ENCODE data around the gene RESP18.

RESP18 gene

DNA sequence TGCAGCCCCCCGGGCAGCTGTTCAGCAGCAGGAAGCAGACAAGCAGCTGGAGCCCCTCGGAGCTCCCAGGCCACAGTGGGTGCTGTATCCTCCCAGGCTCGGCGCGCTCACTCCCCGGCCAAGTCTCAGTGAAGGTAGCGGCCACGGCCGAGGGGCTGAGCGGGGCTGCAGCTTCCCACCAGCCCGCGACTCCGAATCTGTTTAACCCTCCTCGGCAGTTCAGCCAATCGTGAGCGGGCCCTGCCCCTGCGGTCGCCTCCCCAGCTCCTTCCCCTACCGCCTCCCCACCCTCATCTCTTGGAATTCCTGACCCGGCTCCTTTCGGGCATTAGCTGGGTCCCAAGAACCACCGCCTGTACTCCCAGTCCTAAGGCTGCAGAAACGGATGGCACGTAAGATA, at the start of gene RESP18:
RESP18 (minus strand) TSS at position 203 of the 400 bp plus-strand sequence.
- in situ Hi-C loops (cut with HindIII; ENCODE audit: low pct_unique_long_range_greater_than_20kb, low sequenced_read_pairs), result no loop called here
- no peak for TF ChIP-seq JUND (IDR thresholded peaks at IDR 0.05; ENCODE audit: low read depth)
- no peak for DNase-seq (ENCODE audit: low read depth in 1 of 2, low spot score in 1 of 2)

DNA sequence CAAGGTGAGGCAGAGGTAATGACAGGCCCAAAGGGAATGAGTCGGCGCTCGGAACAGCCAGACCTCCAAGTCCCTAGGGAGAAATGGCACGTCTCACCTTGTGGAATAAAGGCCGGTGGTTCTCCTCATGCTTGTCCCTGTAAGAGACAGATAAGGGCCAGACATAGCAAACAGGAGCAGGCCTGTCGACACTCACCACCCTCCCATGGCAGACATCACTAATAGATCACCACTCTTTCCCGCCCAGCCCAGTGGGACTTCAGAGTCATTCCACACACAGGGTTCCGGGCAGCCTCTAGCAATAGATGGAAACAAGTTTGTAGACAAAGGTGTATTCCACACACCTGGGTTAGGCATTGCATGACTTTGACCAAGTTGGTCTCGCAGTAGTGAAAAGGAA, 48.9 kb upstream of the RESP18 start:
- in situ Hi-C loops (cut with HindIII; ENCODE audit: low pct_unique_long_range_greater_than_20kb, low sequenced_read_pairs), result no loop called here
- DNase-seq (ENCODE audit: low read depth in 1 of 2, low spot score in 1 of 2), result no peak
- no peak for TF ChIP-seq JUND (IDR thresholded peaks at IDR 0.05; ENCODE audit: low read depth)

- TF ChIP-seq JUND (IDR thresholded peaks at IDR 0.05; ENCODE audit: low read depth), result no peak
- no peak for DNase-seq (ENCODE audit: low read depth in 1 of 2, low spot score in 1 of 2)
- in situ Hi-C loops (cut with HindIII; ENCODE audit: low pct_unique_long_range_greater_than_20kb, low sequenced_read_pairs), result no loop called here
These were observed 48.4 kb upstream of the RESP18 start for GRCh38 chr2:219380926-219381325.

- TF ChIP-seq JUND (IDR thresholded peaks at IDR 0.05; ENCODE audit: low read depth), result no peak
- no peak for DNase-seq (ENCODE audit: low read depth in 1 of 2, low spot score in 1 of 2)
- in situ Hi-C loops (cut with HindIII; ENCODE audit: low pct_unique_long_range_greater_than_20kb, low sequenced_read_pairs), result no loop called here
These were observed 45.8 kb upstream of the RESP18 start for GRCh38 chr2:219378163-219378851.

- no peak for TF ChIP-seq JUND (IDR thresholded peaks at IDR 0.05; ENCODE audit: low read depth)
- in situ Hi-C loops (cut with HindIII; ENCODE audit: low pct_unique_long_range_greater_than_20kb, low sequenced_read_pairs), result no loop called here
- peak in 1 of 2 experiments; percentile 77 for DNase-seq (ENCODE audit: low read depth in 1 of 2, low spot score in 1 of 2)
These were observed 36.9 kb upstream of the RESP18 start for GRCh38 chr2:219369447-219369861.

DNA sequence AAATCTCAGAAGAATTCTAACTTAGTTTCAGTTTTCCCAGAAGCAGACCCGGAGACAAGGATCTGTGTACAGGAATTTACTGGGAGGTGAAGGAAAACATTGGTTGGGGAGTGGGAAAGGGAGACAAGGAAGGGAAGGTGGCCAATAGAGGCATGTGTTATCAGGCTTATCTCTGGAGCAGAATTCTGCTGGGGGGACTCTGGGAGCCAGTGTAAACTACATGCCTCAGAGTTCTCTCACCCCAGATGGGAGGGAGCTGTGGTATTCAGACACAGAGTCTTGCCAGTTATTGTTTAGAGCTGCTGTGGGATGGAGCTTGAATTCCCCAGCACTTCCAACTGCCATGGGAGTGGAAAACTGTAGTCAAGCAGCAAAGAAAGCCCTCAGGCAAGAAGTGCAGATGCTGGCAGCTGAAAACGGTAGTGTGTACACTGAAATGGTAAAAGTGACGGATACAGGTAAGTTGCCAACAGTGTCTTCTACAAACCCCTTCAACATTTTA, 36.2 kb upstream of the RESP18 start:
- in situ Hi-C loops (cut with HindIII; ENCODE audit: low pct_unique_long_range_greater_than_20kb, low sequenced_read_pairs), result no loop called here
- no peak for TF ChIP-seq JUND (IDR thresholded peaks at IDR 0.05; ENCODE audit: low read depth)
- peak in 1 of 2 experiments; percentile 80 for DNase-seq (ENCODE audit: low read depth in 1 of 2, low spot score in 1 of 2)

GRCh38 chr2:219362524-219363164, 30.1 kb upstream of the RESP18 start:
- no peak for DNase-seq (ENCODE audit: low read depth in 1 of 2, low spot score in 1 of 2)
- TF ChIP-seq JUND (IDR thresholded peaks at IDR 0.05; ENCODE audit: low read depth), result no peak
- in situ Hi-C loops (cut with HindIII; ENCODE audit: low pct_unique_long_range_greater_than_20kb, low sequenced_read_pairs), result no loop called here

DNA sequence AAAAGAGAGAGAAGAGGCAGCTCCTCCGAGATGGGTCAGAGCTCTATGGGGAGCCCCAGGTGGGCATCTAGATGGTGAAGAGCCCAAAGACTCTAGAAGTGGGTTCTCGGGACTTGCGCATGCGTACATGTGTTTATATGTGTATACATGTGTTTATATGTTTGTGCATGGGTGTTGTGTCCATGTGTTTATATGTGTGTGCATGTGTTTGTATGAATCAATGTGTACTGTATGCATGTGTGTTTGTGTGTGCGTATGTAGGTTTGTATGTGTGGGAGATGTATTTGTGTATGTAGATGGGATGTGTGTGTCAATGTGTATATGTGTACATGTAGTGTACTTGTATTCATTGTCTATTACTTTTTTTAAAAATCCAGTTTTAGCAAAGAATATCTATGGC, 29.5 kb upstream of the RESP18 start:
- DNase-seq (ENCODE audit: low read depth in 1 of 2, low spot score in 1 of 2), result no peak
- in situ Hi-C loops (cut with HindIII; ENCODE audit: low pct_unique_long_range_greater_than_20kb, low sequenced_read_pairs), result no loop called here
- TF ChIP-seq JUND (IDR thresholded peaks at IDR 0.05; ENCODE audit: low read depth), result no peak

DNA sequence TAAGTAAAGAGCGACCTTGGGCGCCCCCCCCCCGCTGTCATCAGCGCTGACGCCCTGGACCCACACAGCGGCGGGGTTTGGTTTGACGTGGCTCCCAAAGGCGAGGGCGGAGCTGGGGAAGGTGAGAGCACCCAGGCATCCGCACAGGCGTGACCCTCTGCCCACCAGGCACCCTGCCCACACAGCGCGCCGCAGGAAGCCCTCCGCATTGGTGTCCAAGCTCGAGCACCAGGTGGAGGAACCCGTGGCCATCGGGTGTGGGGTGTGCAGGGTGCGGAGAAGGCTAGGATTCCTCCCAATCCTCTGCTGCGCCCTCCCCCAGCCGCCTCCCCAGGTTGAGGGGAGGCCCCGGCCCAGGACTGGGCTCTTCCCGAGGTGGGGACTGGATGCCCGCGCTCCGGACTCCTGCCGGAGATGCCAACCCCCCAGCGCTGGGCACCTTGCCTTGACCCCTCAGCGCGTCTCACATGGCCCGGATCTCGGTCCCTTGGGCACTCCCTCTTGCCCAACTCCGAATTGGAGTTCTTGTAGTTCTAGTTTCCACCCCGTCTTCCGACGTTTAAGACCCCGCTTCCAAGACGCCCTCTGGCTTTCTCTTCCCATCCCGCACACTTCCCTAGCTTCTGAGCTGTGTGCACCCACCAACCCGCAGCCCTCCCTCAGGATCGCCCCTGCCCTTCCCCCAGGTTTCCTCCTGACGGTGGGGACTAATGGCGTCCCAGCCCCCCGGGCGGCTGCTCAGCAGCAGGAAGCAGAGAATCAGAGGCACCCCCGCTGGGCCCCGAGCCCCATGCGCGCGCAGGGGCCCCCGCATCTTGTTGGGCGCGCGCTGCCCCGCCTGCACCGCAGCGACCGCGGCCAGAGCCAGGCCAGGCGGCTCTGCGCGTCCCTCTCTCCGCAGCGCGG, 25.9 kb upstream of the RESP18 start:
- no peak for TF ChIP-seq JUND (IDR thresholded peaks at IDR 0.05; ENCODE audit: low read depth)
- DNase-seq (ENCODE audit: low read depth in 1 of 2, low spot score in 1 of 2), result no peak
- in situ Hi-C loops (cut with HindIII; ENCODE audit: low pct_unique_long_range_greater_than_20kb, low sequenced_read_pairs), result no loop called here

DNA sequence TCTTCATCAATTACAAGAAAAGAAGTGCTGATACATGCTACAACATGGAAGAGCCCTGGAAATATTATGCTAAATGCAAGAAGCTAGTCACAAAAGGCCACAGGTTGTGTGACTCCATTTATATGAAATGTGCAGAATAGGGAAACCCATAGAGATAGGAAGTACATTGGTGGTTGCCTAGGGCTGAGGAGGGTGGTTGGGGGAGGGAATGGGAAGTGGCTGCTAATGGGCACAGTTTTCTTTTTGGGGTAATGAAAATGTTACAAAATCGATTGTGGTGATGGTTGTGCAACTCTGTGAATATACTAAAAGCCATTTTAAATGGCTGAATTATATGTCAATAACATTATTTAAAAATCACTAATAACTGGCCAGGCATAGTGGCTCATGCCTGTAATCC, 24.3 kb upstream of the RESP18 start:
- DNase-seq (ENCODE audit: low read depth in 1 of 2, low spot score in 1 of 2), result no peak
- in situ Hi-C loops (cut with HindIII; ENCODE audit: low pct_unique_long_range_greater_than_20kb, low sequenced_read_pairs), result no loop called here
- TF ChIP-seq JUND (IDR thresholded peaks at IDR 0.05; ENCODE audit: low read depth), result no peak

GRCh38 chr2:219354582-219354981, 22.0 kb upstream of the RESP18 start:
- TF ChIP-seq JUND (IDR thresholded peaks at IDR 0.05; ENCODE audit: low read depth), result no peak
- DNase-seq (ENCODE audit: low read depth in 1 of 2, low spot score in 1 of 2), result no peak
- in situ Hi-C loops (cut with HindIII; ENCODE audit: low pct_unique_long_range_greater_than_20kb, low sequenced_read_pairs), result no loop called here

- no peak for DNase-seq (ENCODE audit: low read depth in 1 of 2, low spot score in 1 of 2)
- in situ Hi-C loops (cut with HindIII; ENCODE audit: low pct_unique_long_range_greater_than_20kb, low sequenced_read_pairs), result no loop called here
- TF ChIP-seq JUND (IDR thresholded peaks at IDR 0.05; ENCODE audit: low read depth), result no peak
These were observed 20.6 kb upstream of the RESP18 start for GRCh38 chr2:219353129-219353528.

All from T47D (cell line).